Activated naive CD4-positive, alpha-beta T cell treated with anti-CD3 and anti-CD28 coated beads for 36 hours (primary cell): ENCODE data around the gene NKTR. TPM values are rescaled to one million over a fixed set of nuclear protein-coding genes. Genes with fewer than 3 reads are reported as not detected.
"Not testable (repeated sequence)": the region's sequence is repeated elsewhere in the genome, so short reads cannot be mapped to it uniquely, and the experiment has no call there.

ENCODE experiments used
- CTCF ChIA-PET: fragments of 350-600 bp; sonication (Branson Sonifier 250); formaldehyde crosslinking; loops from one replicate; lab custom pipeline; 2021; ENCODE audit warnings: antibody characterized with exemption; lab: Charles Lee
- DNase-seq: peaks from one replicate; pipeline ENCODE4 v3.0.0-alpha.2; 2020
- H3K27ac Mint-ChIP-seq: one replicate; pipeline ENCODE4 v1.8.0; 2021; ENCODE audit warnings: mild to moderate bottlenecking, mixed read lengths
- H3K27me3 Mint-ChIP-seq: one replicate; pipeline ENCODE4 v1.8.0; 2021; ENCODE audit warnings: low read depth, mixed read lengths
- H3K36me3 Mint-ChIP-seq: one replicate; pipeline ENCODE4 v1.8.0; 2021; ENCODE audit warnings: low read depth, mixed read lengths
- H3K4me1 Mint-ChIP-seq: one replicate; pipeline ENCODE4 v1.8.0; 2021; ENCODE audit warnings: low read depth, mixed read lengths
- H3K4me3 Mint-ChIP-seq: one replicate; pipeline ENCODE4 v1.8.0; 2021; ENCODE audit warnings: mild to moderate bottlenecking, moderate library complexity, mixed read lengths
- H3K9me3 Mint-ChIP-seq: one replicate; pipeline ENCODE4 v1.8.0; 2021; ENCODE audit warnings: mixed read lengths
- intact Hi-C: fragments of 100-400 bp; cut with micrococcal nuclease; formaldehyde crosslinking; loops from one replicate; pipeline ENCODE4 v1.15.1; 2023
- total RNA-seq, 2 experiments: library from RNA; stranded (reverse); gene quantifications; one replicate each; pipeline ENCODE4 v1.2.3, GENCODE V29; 2021

Gene NKTR
- 10 to 100 TPM; 62.1 to 65.9 TPM for total RNA-seq

DNA sequence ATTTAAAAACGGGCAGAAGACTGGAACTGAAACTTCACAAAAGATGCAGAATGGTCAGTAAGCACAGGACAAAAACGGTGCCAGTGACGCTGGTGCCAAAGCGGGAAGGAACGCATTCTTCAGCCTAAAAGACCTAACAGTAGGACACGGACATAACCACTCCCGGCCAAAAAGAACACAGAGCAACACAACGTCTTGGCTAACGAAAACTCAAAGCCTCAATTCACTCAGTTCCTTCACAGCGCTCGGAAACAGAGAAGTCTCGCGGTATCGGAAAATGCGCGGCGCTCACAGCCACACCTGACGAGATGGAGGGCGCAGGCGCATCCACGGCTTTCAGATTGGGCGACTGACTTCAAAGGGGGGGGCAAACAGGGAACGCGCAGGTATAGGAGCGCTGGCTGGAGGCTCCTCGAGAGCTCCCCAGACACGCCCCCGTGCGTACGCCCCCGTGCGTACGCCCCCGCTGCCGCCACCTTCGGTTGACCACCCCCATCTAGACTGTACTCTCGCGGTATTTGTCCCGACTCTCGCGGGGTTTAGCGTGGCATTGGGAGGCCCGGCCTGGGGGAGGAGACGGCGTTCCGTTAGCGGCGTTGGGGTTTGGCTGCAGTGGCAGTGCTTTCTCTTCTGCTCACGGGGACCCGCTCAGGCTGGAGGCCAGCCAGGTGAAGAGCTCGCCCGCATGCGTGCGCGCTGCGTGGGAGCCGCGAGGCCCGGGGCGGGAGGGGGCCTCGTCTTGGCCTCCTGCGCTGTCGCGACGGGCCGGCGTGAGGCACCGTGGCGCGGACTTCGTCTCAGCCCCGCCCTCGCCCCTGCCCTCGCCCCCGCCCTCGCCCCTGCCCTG is at the start of gene NKTR:
Gene NKTR (plus strand): TSS at position 576 of the 847 bp plus-strand sequence. CDS start 321 bp downstream, outside the sequence.
- Mint-ChIP-seq H3K27me3 (no peaks in the 10 kb centered on the region), H3K9me3 (peaks cover 5% of the 10 kb centered on the region)

DNA sequence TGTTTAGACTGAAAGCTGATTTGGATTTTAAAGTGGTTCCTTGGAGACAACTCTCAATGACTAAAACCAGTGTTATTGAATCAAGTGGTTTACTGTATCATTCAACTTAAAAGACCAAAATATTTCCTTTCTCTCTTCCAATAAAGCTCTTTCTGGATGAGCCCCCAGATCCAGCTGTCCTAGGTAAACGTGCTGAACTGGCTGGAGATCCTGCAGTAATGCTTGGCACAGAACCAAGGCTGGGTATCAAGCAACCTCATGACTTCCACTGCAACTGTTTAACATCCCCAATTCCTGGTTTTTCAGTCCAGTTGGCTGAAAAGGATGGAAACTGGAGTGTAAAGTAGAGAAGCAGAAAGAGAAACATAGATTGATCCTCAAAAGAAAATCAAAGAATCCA is 47.7 kb upstream of the NKTR start:
- CTCF ChIA-PET, result interaction anchor here (0.6 to 1.7 kb wide), 4 partner anchors 9 to 1438 kb away, joined by 4 to 9 read pairs (median 4); partner anchors contain the start of gene VIPR1
- no peak overlapping the region for H3K27ac Mint-ChIP-seq
- H3K27me3 Mint-ChIP-seq, result no peaks in the 10 kb centered on the region
- H3K36me3 Mint-ChIP-seq, result peaks cover 34% of the 10 kb centered on the region
- no peak overlapping the region for H3K4me3 Mint-ChIP-seq
- H3K4me1 Mint-ChIP-seq, result peaks cover 26% of the 10 kb centered on the region
- DNase-seq, result no peak
- H3K9me3 Mint-ChIP-seq, result no peaks in the 10 kb centered on the region
- intact Hi-C loops, result no loop called here

More for the DNA sequence above, at the start of gene NKTR:
- peak; percentile 99 for DNase-seq
- Mint-ChIP-seq H3K36me3 (peaks cover 21% of the 10 kb centered on the region), H3K4me1 (peaks cover 27% of the 10 kb centered on the region), H3K4me3 (peak within 1 kb of the TSS; percentile 96), H3K27ac (peak within 1 kb of the TSS; percentile 99)
- CTCF ChIA-PET, result interaction anchor here (0.5 to 3.1 kb wide), 7 partner anchors 9 to 41 kb away, joined by 3 to 16 read pairs (median 6); partner anchors contain the start of genes SEC22C and SS18L2
- intact Hi-C loops, result loop anchor here (1.0 to 10.0 kb wide), 10 partner anchors 10 to 1097 kb away; partner anchors contain the start of genes ANO10, SS18L2, ULK4 and VIPR1

DNA sequence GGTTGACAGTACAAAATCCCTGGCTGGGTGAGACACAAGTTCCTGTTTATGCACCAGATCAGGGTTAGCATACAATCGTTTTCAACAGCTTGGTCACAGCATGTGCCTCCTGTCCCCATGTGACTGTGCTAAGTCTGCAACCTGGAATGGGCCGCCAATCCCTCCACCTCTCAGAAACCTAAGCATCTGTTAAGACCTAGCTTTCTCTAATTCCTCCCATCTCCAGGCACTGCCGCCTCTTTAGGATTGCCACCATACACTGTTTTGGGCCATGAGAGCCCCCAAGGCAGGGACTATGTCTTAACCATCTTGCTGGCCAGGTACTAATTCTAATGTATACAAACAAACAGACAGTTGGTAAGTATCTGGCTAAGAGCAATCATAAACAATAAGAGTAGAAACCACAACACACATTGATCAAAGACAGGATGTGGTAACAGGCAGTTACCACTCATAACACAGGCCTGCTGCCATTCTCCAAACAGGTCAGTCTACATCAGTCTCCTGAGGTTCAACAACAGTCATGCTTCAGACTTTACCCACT is 44.3 kb upstream of the NKTR start:
- H3K4me3 Mint-ChIP-seq, result no peak overlapping the region
- H3K4me1 Mint-ChIP-seq, result peaks cover 24% of the 10 kb centered on the region
- no peaks in the 10 kb centered on the region for H3K27me3 Mint-ChIP-seq
- peak; percentile 53 for DNase-seq
- H3K27ac Mint-ChIP-seq, result peak overlapping the region; percentile 80
- H3K9me3 Mint-ChIP-seq, result no peaks in the 10 kb centered on the region
- intact Hi-C loops, result loop anchor here (1.0 kb wide), 3 partner anchors 25 to 82 kb away; partner anchors contain the start of genes NKTR and SEC22C
- CTCF ChIA-PET, result interaction anchor here (0.8 to 1.7 kb wide), 2 partner anchors 9 to 19 kb away, joined by 3 to 5 read pairs; no protein-coding TSS in a partner anchor
- H3K36me3 Mint-ChIP-seq, result peaks cover 39% of the 10 kb centered on the region

DNA sequence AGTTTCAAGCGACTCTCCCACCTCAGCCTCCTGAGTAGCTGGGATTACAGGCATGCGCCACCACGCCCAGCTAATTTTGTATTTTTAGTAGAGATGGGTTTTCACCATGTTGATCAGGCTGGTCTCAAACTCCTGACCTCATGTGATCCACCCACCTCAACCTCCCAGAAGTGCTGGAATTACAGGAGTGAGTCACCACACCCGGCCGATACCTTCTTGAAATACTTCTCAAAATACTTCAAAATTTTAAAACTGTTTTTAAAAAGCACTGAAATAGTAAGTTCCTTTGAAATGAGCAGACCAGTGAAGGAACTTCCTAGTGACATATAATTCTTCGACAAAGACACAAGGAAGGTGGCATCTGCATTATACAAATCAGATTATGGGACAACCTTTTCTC is 43.7 kb upstream of the NKTR start:
- not testable (repeated sequence) for H3K9me3 Mint-ChIP-seq, H3K27me3 Mint-ChIP-seq, DNase-seq, H3K4me3 Mint-ChIP-seq
- Mint-ChIP-seq H3K4me1 (peaks cover 28% of the 10 kb centered on the region), H3K27ac (peak overlapping the region; percentile 80), H3K36me3 (peaks cover 39% of the 10 kb centered on the region)
- CTCF ChIA-PET, result interaction anchor here (1.7 kb wide), 1 partner anchor 10 kb away, joined by 5 read pairs; no protein-coding TSS in a partner anchor
- intact Hi-C loops, result loop anchor here (1.0 kb wide), 3 partner anchors 24 to 81 kb away; partner anchors contain the start of genes NKTR and SEC22C

DNA sequence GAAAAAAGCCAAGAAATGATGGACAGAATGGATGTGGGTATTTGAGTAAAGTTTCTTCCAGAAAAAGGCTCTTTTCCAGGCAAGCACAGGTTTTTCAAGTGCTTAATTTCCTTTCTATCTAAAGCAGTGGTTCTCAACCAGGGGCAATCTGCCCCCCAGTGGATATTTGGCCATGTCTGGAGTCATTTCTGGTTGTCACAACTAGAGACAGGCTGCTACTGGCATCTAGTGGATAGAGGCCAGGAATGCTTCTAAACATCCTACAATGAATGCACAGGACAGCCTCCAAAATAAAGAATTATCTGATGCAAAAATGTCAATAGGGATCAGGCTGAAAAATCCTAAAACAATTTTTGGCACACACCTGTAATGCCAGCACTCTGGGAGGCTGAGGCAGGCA is 42.6 kb upstream of the NKTR start:
- Mint-ChIP-seq H3K27ac (no peak overlapping the region), H3K27me3 (no peaks in the 10 kb centered on the region), H3K36me3 (peaks cover 33% of the 10 kb centered on the region), H3K4me3 (no peak overlapping the region), H3K4me1 (peaks cover 35% of the 10 kb centered on the region), H3K9me3 (no peaks in the 10 kb centered on the region)
- CTCF ChIA-PET, result interaction anchor here (0.7 kb wide), 1 partner anchor 92 kb away, joined by 3 read pairs; no protein-coding TSS in a partner anchor
- DNase-seq, result peak; percentile 29
- intact Hi-C loops, result no loop called here

DNA sequence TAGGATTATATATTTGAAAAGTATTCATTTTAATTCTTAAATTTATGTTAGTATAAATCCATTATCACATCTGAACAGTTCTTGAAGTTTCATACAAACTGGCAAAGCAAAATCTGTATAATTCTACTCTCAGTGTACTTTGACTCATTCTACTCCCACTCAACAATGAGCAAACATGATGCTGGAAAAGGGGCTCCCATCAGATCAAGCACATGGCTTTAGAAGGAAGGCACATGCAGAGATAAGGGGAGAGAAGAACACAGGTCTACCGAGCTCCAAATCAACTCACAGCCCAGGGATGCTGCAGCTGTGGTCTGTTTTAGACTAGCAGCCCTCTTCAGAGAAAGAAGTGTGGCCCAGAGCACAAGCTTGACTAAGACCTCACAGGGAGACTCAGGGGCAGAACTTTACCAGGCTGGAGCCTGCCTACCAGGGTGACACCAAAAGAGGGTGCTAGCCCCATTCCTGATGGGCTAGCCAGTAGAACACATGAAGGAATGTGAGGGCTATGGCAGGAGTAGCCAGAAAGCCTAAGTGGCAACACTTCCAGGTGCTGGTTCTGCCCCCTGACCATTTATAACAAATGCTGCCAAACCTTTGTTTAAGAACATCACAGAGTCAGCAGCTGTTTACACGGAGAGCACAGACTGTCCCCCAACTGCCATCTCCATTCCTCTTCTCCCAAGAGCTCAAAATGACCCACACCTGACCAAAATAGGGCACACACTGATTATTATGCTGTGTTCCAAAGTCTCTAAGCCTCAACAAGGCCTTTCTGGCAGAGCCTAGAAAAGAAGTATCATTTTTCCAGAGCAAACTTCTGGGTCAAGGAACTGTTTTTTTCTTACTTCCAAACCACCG is 38.2 kb upstream of the NKTR start:
- Mint-ChIP-seq H3K27ac (peak overlapping the region; percentile 8), H3K9me3 (no peaks in the 10 kb centered on the region), H3K4me1 (peaks cover 18% of the 10 kb centered on the region), H3K27me3 (no peaks in the 10 kb centered on the region), H3K4me3 (no peak overlapping the region), H3K36me3 (peaks cover 21% of the 10 kb centered on the region)
- CTCF ChIA-PET, result interaction anchor here (0.8 to 2.5 kb wide), 6 partner anchors 10 to 183 kb away, joined by 3 to 10 read pairs (median 3); no protein-coding TSS in a partner anchor
- intact Hi-C loops, result no loop called here
- DNase-seq, result no peak

DNA sequence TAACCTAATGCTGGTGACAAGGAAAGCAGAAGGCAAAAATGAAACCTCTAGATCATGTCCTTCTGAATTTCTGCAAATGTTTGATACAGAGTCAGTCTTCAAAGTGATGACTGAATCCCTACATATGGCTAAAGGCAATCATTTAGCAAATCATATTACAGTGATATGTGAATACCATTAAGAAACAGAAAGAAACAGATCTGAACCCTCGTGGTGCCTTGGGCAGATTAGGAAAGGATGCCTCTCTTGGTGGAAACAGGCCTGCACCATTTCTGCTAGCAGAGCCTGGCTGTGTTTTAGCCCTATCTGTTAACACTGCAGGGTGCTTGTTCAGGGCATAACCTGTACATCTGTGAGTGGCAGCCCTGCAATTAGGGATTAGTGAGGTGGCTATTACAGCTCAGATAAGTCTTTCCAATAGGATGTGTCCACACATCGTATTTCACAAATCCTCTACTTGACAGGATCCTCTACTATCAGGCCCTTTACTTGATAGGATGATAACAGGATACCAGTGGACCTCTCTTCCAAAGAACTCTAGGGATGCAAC is 30.8 kb upstream of the NKTR start:
- peaks cover 9% of the 10 kb centered on the region for H3K9me3 Mint-ChIP-seq
- no peak for DNase-seq
- no peak overlapping the region for H3K4me3 Mint-ChIP-seq
- peaks cover 32% of the 10 kb centered on the region for H3K36me3 Mint-ChIP-seq
- H3K4me1 Mint-ChIP-seq, result peaks cover 5% of the 10 kb centered on the region
- CTCF ChIA-PET, result no interaction called here
- H3K27ac Mint-ChIP-seq, result no peak overlapping the region
- intact Hi-C loops, result no loop called here
- H3K27me3 Mint-ChIP-seq, result no peaks in the 10 kb centered on the region

DNA sequence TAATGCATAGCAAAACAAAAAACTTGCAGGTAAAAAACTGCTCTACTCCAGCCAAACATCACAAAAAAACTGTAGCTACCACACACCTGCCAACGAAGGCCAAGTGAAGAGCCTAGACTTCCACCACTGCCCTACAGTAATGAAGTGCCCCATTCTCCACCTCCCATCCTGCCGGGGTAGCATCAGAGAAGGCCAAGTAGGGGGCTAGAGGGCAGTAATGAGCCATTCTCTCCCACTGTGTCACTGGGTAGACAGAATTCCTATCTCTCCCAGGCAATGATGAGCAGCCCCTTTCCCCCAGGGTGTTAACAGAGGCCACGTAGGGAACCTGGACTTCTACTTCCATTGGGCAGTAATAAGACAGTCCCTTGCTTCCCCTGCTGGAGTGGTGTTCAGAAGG is 28.2 kb upstream of the NKTR start:
- no peak overlapping the region for H3K27ac Mint-ChIP-seq
- peaks cover 32% of the 10 kb centered on the region for H3K36me3 Mint-ChIP-seq
- H3K9me3 Mint-ChIP-seq, result peaks cover 17% of the 10 kb centered on the region
- CTCF ChIA-PET, result interaction anchor here (0.6 to 2.0 kb wide), 11 partner anchors 8 to 184 kb away, joined by 3 to 6 read pairs (median 3); partner anchors contain the start of gene NKTR
- H3K4me3 Mint-ChIP-seq, result no peak overlapping the region
- DNase-seq, result peak; percentile 22
- intact Hi-C loops, result no loop called here
- peaks cover 7% of the 10 kb centered on the region for H3K4me1 Mint-ChIP-seq
- H3K27me3 Mint-ChIP-seq, result no peaks in the 10 kb centered on the region

DNA sequence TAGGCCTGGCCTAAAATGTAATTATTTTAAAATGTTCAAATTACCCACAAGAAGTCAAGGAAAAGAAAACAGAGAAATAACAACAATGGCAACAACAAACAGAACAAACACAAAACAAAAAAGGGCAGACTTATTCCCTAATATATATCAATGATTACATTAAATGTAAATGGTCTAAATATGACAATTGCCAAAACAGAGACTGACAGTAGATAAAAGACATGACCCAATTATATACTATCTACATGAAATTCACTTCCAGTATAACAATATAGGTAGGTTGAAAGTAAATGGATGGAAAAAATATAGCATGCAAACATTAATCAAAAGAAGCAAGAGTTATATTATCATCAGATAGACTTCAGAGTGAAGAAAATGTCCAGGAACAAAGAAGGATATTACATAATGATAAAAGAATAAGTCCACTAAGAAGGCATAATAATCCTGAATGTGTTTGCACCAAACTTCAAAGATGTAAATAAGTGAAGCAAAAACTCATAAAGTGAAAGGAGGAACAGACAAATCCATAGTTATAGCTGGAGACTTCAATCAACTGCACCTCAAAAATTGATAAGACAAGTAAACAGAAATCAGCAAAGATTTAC is 25.2 kb upstream of the NKTR start:
- intact Hi-C loops, result no loop called here
- Mint-ChIP-seq H3K27me3 (no peaks in the 10 kb centered on the region), H3K4me1 (peaks cover 22% of the 10 kb centered on the region), H3K4me3 (no peak overlapping the region), H3K9me3 (peaks cover 17% of the 10 kb centered on the region), H3K36me3 (peaks cover 33% of the 10 kb centered on the region), H3K27ac (no peak overlapping the region)
- CTCF ChIA-PET, result no interaction called here
- DNase-seq, result no peak

DNA sequence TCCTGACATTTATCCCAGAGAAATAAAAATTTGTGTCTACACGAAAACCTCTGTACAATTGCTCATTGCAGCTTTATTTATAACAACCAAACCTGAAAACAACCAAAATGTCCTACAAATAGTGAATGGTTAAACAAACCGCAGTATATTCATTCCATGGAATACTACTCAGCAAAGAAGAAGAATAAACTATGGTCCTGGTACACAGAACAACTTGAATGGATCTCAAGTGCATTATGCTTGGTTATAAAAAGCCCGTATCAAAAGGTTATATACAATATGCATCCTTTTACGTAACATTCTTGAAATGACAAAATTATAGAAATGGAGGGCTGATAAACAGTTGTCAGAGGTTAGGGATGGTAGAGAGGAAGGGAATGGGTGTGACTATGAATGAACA is 22.4 kb upstream of the NKTR start:
- no peak overlapping the region for H3K27ac Mint-ChIP-seq
- intact Hi-C loops, result no loop called here
- CTCF ChIA-PET, result no interaction called here
- H3K27me3 Mint-ChIP-seq, result no peaks in the 10 kb centered on the region
- H3K9me3 Mint-ChIP-seq, result peaks cover 17% of the 10 kb centered on the region
- H3K4me3 Mint-ChIP-seq, result no peak overlapping the region
- no peak for DNase-seq
- peaks cover 35% of the 10 kb centered on the region for H3K4me1 Mint-ChIP-seq
- H3K36me3 Mint-ChIP-seq, result peaks cover 30% of the 10 kb centered on the region

DNA sequence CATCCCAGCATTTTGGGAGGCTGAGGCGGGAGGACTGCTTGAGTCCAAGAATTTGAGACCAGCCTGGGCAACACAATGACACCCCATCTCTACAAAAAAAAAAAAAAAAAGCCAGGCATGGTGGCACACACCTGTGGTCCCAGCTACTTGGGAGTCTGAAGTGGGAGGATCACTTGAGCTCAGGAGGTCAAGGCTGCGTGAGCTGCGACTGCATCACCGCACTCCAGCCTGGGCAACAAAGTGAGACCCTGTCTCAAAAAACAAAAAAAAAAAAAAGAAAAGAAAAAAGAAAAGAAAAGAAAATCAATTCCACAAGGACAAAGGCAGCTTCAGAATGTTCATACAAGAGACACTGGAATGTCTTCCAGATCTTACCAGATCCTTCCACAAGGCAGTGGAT is 21.1 kb upstream of the NKTR start:
- CTCF ChIA-PET, result interaction anchor here (0.9 to 1.4 kb wide), 3 partner anchors 13 to 167 kb away, joined by 3 to 4 read pairs (median 3); no protein-coding TSS in a partner anchor
- H3K27ac Mint-ChIP-seq, H3K4me3 Mint-ChIP-seq, intact Hi-C loops, DNase-seq, H3K27me3 Mint-ChIP-seq: not testable (repeated sequence)
- Mint-ChIP-seq H3K4me1 (peaks cover 39% of the 10 kb centered on the region), H3K9me3 (peaks cover 12% of the 10 kb centered on the region), H3K36me3 (peaks cover 22% of the 10 kb centered on the region)
